Pancreas (tissue), 10 donors: Measurements from ENCODE around the gene AMMECR1. TPM values are rescaled to one million over a fixed set of nuclear protein-coding genes. Genes with fewer than 3 reads are reported as not detected.

Experiments
- ATAC-seq, 4 donors: fragments of 200-7000 bp; cut with Tn5 transposase; one replicate each; pipeline versions ENCODE4 v1.8.0 to v1.9.1; 2020; ENCODE audit warnings: mild to moderate bottlenecking in 4 of 4, moderate library complexity in 4 of 4
- DNase-seq, 6 donors: peaks; one replicate each; pipeline ENCODE4 v3.0.0-alpha.2; 2020
- FAIRE-seq: peaks from 2 replicates; lab custom pipeline; 2012; peaks lifted over from hg19 to GRCh38; lab: Jason Lieb, UNC
- H3K27ac ChIP-seq, 4 donors: fragments of 200-600 bp; sonication (generic); 1 replicate in 3 of 4; 2 replicates in 1 of 4; pipeline versions ENCODE4 v1.5.0 to v1.8.0; 2020
- H3K27me3 ChIP-seq, 4 donors: fragments of 200-600 bp; one replicate each; pipeline ENCODE4 v1.8.0; 2021
- H3K36me3 ChIP-seq, 3 donors: fragments of 200-600 bp; sonication (generic) in 1 of 3; one replicate each; pipeline versions ENCODE4 v1.5.0 to v1.8.0; 2020 to 2021
- H3K4me1 ChIP-seq, 3 donors: fragments of 200-600 bp; one replicate each; pipeline ENCODE4 v1.8.0; 2021
- H3K4me3 ChIP-seq, 4 donors: fragments of 200-600 bp; sonication (generic) in 2 of 4; one replicate each; pipeline versions ENCODE4 v1.5.0 to v1.8.0; 2020 to 2021
- H3K9me3 ChIP-seq, 4 donors: fragments of 200-600 bp; one replicate each; pipeline ENCODE4 v1.8.0; 2021
- WGBS, 2 donors: extraction: QIAGEN DNeasy Blood & Tissue Kit; methylation state at CpG; one replicate each; pipeline ENCODE4 v1.1.7; 2013; 5-methylcytosine and 5-hydroxymethylcytosine counted together
- intact Hi-C, 3 donors: fragments of 100-400 bp; cut with DNase I; formaldehyde crosslinking; loops; one replicate each; pipeline versions ENCODE4 v1.11.1 to v1.14.2; 2022
- polyA plus RNA-seq, 2 donors: library from polyadenylated mRNA; stranded (reverse); fragments of 200-250 nt; gene quantifications; one replicate each; pipeline ENCODE4 v1.2.3, GENCODE V29; 2013
- total RNA-seq, 6 donors: library from RNA; stranded (reverse); fragmentation: NEBNext Ultra II Directional in 4 of 6; extraction: Animal tissue kit (Norgen Biotek cat#: 25700) in 4 of 6; gene quantifications; one replicate each; pipeline versions ENCODE4 v1.2.1 to v1.2.4, GENCODE V29; 2021 to 2023
- TF ChIP-seq, protein P1 (sequence below), 4 donors: fragments of 200-600 bp; sonication (generic) in 3 of 4; IDR thresholded peaks; one replicate each; pipeline versions ENCODE4 v1.5.0 to v1.8.0; 2021; ENCODE audit warnings: antibody characterized with exemption in 4 of 4
- donor health status: healthy with polysubstance abuse.
- donor health status: DM: no; HTN: no; CAD: no; lungs with moderate emphysema.
- donor health status: DM: no; HTN: no; CAD: no.
- donor health status: control.
- donor health status: control.
- donor health status: Bipolar disorder and iron deficiency.
- donor health status: DM: yes; HTN: yes; CAD: no.
- donor health status: DM: no; HTN: no; CAD: no.
- donor health status: DM: no; HTN: no; CAD: no.
- donor health status: DM: yes; HTN: yes; CAD: no.

The AMMECR1 gene
- total and polyA plus RNA-seq, 8 donors = 1.4 to 4.1 (median 1.9) TPM

DNA sequence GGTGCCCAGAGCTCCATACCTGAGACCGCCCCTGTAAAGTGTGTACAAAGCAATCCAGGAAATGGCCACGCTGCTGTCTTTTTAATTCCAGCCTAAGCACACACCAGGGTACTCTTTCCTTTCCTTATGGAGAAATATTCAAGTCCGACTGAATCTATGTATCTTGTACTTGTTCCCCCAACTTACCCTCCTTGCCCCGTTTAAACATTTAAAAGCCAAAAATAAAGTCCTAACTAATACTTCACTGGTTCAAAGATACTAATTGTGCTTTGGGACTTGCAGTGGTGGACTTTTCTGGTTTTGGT, 731 bp upstream of the AMMECR1 start:
- Histone ChIP-seq H3K27me3 (no peaks in the 10 kb centered on the region), H3K36me3 (no peaks in the 10 kb centered on the region), H3K4me3 (peak overlapping the region in 3 of 4 donors; percentile 13 to 62 (median 58)), H3K4me1 (no peaks in the 10 kb centered on the region), H3K27ac (peak overlapping the region; percentile 58 to 89 (median 80)), H3K9me3 (no peaks in the 10 kb centered on the region)
- TF ChIP-seq, protein P1, sequence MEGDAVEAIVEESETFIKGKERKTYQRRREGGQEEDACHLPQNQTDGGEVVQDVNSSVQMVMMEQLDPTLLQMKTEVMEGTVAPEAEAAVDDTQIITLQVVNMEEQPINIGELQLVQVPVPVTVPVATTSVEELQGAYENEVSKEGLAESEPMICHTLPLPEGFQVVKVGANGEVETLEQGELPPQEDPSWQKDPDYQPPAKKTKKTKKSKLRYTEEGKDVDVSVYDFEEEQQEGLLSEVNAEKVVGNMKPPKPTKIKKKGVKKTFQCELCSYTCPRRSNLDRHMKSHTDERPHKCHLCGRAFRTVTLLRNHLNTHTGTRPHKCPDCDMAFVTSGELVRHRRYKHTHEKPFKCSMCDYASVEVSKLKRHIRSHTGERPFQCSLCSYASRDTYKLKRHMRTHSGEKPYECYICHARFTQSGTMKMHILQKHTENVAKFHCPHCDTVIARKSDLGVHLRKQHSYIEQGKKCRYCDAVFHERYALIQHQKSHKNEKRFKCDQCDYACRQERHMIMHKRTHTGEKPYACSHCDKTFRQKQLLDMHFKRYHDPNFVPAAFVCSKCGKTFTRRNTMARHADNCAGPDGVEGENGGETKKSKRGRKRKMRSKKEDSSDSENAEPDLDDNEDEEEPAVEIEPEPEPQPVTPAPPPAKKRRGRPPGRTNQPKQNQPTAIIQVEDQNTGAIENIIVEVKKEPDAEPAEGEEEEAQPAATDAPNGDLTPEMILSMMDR (IDR thresholded peaks at IDR 0.05) = no peak
- intact Hi-C loops = no loop called here
- ATAC-seq (peak; percentile 45 to 69 (median 63)), DNase-seq (peak in 1 of 6 donors; percentile 16), FAIRE-seq (no peak)
- WGBS, 2 donors = 2 to 19% methylated on average over 4 of the region's 4 CpGs

DNA sequence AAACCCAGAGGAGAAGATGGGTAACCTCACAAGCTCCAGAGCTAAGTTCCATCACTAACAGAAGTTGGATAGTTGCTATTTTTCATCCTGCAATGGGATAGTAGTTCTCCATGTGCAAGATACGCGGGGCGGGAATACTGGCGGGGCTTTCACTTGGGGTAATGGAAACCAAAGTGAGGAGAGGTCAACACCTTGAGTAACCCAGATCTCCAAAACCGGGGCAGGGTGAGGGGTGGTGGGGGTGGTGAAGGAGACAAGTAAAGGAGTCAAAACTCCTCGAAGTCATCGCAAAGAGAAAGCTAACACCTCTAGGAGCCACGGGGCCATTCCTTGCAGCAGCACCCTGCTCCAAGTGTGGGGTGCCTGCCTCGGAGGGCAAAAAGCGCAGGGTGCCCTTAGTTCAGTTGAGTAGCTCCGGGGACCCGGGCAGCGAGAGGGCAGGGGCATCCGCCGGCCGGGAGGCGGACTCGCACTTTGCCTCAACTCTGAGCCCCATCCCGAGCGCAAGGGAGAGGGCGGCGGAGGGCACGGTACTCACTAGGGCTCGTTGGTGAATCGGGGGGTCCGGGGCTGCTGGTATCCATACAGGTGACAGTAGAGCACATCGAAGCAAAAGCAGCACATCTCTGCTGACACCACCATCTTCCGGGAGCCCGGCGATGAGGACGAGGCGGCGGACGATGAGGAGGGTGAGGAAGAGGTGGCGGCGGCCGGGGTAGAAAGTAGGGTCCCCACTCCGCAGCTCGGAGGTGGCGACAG, 645 bp downstream of the AMMECR1 start:
- peak; percentile 9 to 68 (median 27) for DNase-seq
- Histone ChIP-seq H3K4me1 (no peaks in the 10 kb centered on the region), H3K36me3 (no peaks in the 10 kb centered on the region), H3K27ac (peak overlapping the region; percentile 67 to 83 (median 75)), H3K4me3 (peak overlapping the region; percentile 43 to 62 (median 56)), H3K9me3 (no peaks in the 10 kb centered on the region), H3K27me3 (no peaks in the 10 kb centered on the region)
- peak; percentile 38 to 58 (median 53) for ATAC-seq
- intact Hi-C loops = no loop called here
- FAIRE-seq = no peak
- TF ChIP-seq, protein P1 (IDR thresholded peaks at IDR 0.05) = no peak
- 1 to 42% methylated on average over 33 to 40 of the region's 40 CpGs for WGBS, 2 donors

DNA sequence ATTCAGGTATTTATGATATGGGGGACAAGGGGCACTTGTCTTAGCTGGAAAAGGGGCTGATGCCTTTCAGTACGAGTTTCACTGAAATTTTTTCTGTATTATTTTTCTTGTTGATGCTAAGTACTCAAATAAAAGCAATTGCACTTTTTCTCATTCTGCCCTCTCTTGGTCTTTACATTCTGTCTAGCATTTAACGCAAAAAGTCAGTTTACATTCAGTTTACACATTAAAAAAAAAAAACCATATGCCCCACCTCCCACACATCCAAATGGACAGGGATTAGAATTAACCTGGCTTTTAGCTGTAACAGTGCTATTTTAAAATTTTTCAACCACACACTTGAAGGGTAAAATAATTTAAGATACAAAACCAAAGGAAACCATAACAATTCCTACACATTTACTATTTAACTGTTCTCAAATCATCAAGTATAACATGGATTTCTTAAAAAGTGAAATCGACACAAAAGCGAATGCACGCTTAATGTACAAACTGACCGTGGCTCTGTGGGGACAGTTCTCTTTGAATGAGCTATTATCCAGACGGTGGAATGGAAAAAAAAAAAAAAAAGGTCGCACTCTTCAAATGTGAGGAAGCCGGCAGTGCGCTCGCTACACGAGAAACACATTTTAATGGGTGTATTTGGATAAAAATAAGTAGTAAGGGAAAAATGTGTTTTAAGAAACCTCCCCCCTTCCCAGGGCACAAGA, 1.4 kb downstream of the AMMECR1 start:
- intact Hi-C loops = no loop called here
- Histone ChIP-seq H3K4me3 (peak overlapping the region in 3 of 4 donors; percentile 43 to 62 (median 58)), H3K9me3 (no peaks in the 10 kb centered on the region), H3K27me3 (no peaks in the 10 kb centered on the region), H3K27ac (no peak overlapping the region), H3K36me3 (no peaks in the 10 kb centered on the region), H3K4me1 (no peaks in the 10 kb centered on the region)
- no peak for FAIRE-seq
- ATAC-seq = no peak
- no peak for DNase-seq
- TF ChIP-seq, protein P1 (IDR thresholded peaks at IDR 0.05) = no peak
- 4 to 30% methylated on average over 12 of the region's 12 CpGs for WGBS, 2 donors

DNA sequence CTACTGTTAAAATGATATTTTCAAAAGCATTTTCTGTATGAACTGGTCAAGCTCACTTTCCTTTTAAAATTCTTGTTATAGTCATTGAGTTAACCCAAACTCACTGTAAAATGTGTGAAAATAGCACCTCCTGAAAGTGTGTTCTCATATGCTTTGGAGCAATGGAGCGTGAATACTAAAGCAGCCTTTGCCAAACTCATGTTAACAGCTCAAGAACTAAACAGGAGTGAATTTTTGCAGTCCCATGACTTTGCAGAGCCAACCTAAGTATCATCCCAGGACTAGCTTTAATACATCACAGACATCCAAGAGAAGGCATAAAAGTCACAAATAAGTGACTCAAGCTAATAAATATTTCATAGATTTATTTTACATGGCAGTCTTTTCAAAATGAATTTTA, 2.3 kb downstream of the AMMECR1 start:
- Histone ChIP-seq H3K4me3 (no peak overlapping the region), H3K27ac (no peak overlapping the region), H3K36me3 (no peaks in the 10 kb centered on the region), H3K4me1 (no peaks in the 10 kb centered on the region), H3K27me3 (no peaks in the 10 kb centered on the region), H3K9me3 (no peaks in the 10 kb centered on the region)
- TF ChIP-seq, protein P1 (IDR thresholded peaks at IDR 0.05) = no peak
- FAIRE-seq (no peak), ATAC-seq (no peak), DNase-seq (no peak)
- intact Hi-C loops = no loop called here
- WGBS, 2 donors = 61 to 77% methylated on average over 1 of the region's 1 CpG
